ENCODE measurements around the gene IGFL2. TPM values are rescaled to one million over a fixed set of nuclear protein-coding genes. Genes with fewer than 3 reads are reported as not detected.
A peak's percentile ranks its signal among the peaks of the same experiment; 100 is the strongest.

IGFL2 gene
- total and polyA plus RNA-seq, 2 experiments from 2014 or later, result 0.56 TPM; not detected in 1

GRCh38 chr19:46141421-46141820, 6.6 kb upstream of the IGFL2 start:
- Histone ChIP-seq H3K36me3 (no peaks in the 10 kb centered on the region), H3K4me1 (ENCODE audit: low read depth) (no peaks in the 10 kb centered on the region), H3K27me3 (no peaks in the 10 kb centered on the region), H3K27ac (no peak overlapping the region), H3K9me3 (ENCODE audit: low read depth) (no peaks in the 10 kb centered on the region), H3K4me3 (no peak overlapping the region)
- TF ChIP-seq CTCF (IDR thresholded peaks at IDR 0.05; ENCODE audit: low read depth, low read length), result no peak
- DNase-seq (ENCODE audit: low read depth in 1 of 2, low spot score in 1 of 2), result no peak

- Histone ChIP-seq H3K4me3 (no peak overlapping the region), H3K36me3 (no peaks in the 10 kb centered on the region), H3K4me1 (ENCODE audit: low read depth) (peaks cover 7% of the 10 kb centered on the region), H3K27me3 (no peaks in the 10 kb centered on the region), H3K9me3 (ENCODE audit: low read depth) (no peaks in the 10 kb centered on the region), H3K27ac (no peak overlapping the region)
- TF ChIP-seq CTCF (IDR thresholded peaks at IDR 0.05; ENCODE audit: low read depth, low read length), result no peak
- DNase-seq (ENCODE audit: low read depth in 1 of 2, low spot score in 1 of 2), result no peak
These were observed 5.7 kb upstream of the IGFL2 start for GRCh38 chr19:46142294-46142693.

GRCh38 chr19:46144756-46145155, 3.3 kb upstream of the IGFL2 start:
- H3K9me3 ChIP-seq (ENCODE audit: low read depth), result no peaks in the 10 kb centered on the region
- H3K27me3 ChIP-seq, result no peaks in the 10 kb centered on the region
- no peak overlapping the region for H3K27ac ChIP-seq
- no peak for DNase-seq (ENCODE audit: low read depth in 1 of 2, low spot score in 1 of 2)
- H3K4me3 ChIP-seq, result no peak overlapping the region
- H3K36me3 ChIP-seq, result no peaks in the 10 kb centered on the region
- peaks cover 17% of the 10 kb centered on the region for H3K4me1 ChIP-seq (ENCODE audit: low read depth)
- no peak for TF ChIP-seq CTCF (IDR thresholded peaks at IDR 0.05; ENCODE audit: low read depth, low read length)

GRCh38 chr19:46147166-46147740, 785 bp upstream of the IGFL2 start:
- H3K27ac ChIP-seq, result peak overlapping the region; percentile 52
- no peaks in the 10 kb centered on the region for H3K9me3 ChIP-seq (ENCODE audit: low read depth)
- H3K4me3 ChIP-seq, result no peak overlapping the region
- H3K36me3 ChIP-seq, result no peaks in the 10 kb centered on the region
- peaks cover 17% of the 10 kb centered on the region for H3K4me1 ChIP-seq (ENCODE audit: low read depth)
- TF ChIP-seq CTCF (IDR thresholded peaks at IDR 0.05; ENCODE audit: low read depth, low read length), result no peak
- no peaks in the 10 kb centered on the region for H3K27me3 ChIP-seq
- no peak for DNase-seq (ENCODE audit: low read depth in 1 of 2, low spot score in 1 of 2)

- no peak overlapping the region for H3K27ac ChIP-seq
- no peaks in the 10 kb centered on the region for H3K27me3 ChIP-seq
- H3K9me3 ChIP-seq (ENCODE audit: low read depth), result no peaks in the 10 kb centered on the region
- no peak for DNase-seq (ENCODE audit: low read depth in 1 of 2, low spot score in 1 of 2)
- peaks cover 17% of the 10 kb centered on the region for H3K4me1 ChIP-seq (ENCODE audit: low read depth)
- TF ChIP-seq CTCF (IDR thresholded peaks at IDR 0.05; ENCODE audit: low read depth, low read length), result no peak
- H3K36me3 ChIP-seq, result no peaks in the 10 kb centered on the region
- H3K4me3 ChIP-seq, result no peak overlapping the region
These were observed 2.6 kb downstream of the IGFL2 start for GRCh38 chr19:46150606-46151005.

Measured in cardiac muscle cell (in vitro differentiated cells and primary cell).